Endothelial cell of umbilical vein (primary cell): Measurements from ENCODE around the gene EML1.

Source experiments
- EZH2 ChIP-seq: IDR thresholded peaks from 2 replicates; pipeline ENCODE4 v1.6.1; 2012; ENCODE audit warnings: borderline replicate concordance, low read depth, mild to moderate bottlenecking, moderate library complexity, low read length, inconsistent platforms; ENCODE audit not compliant: severe bottlenecking
- FOS ChIP-seq: IDR thresholded peaks from 2 replicates; pipeline ENCODE4 v1.6.1; 2011; ENCODE audit warnings: mild to moderate bottlenecking, low read length, moderate library complexity, borderline replicate concordance; ENCODE audit not compliant: insufficient read depth
- MAX ChIP-seq: IDR thresholded peaks from 2 replicates; pipeline ENCODE4 v1.6.1; 2011; ENCODE audit not compliant: insufficient read depth, insufficient read length
- MYC ChIP-seq: IDR thresholded peaks from one replicate; pipeline ENCODE4 v1.6.1; 2011; ENCODE audit warnings: mild to moderate bottlenecking, low read depth, low read length
- POLR2A ChIP-seq: IDR thresholded peaks from 2 replicates; pipeline ENCODE4 v1.6.1; 2012; ENCODE audit warnings: low read depth, mild to moderate bottlenecking, control low read depth, low read length
- POLR2AphosphoS5 ChIP-seq: IDR thresholded peaks from 2 replicates; pipeline ENCODE4 v1.6.1; 2012; ENCODE audit warnings: low read depth, mild to moderate bottlenecking, control low read depth, low read length, moderate library complexity; ENCODE audit not compliant: insufficient read depth
- TF ChIP-seq, protein P1 (sequence below), 2 donors: IDR thresholded peaks; 1 replicate in 1 of 2; 2 replicates in 1 of 2; pipeline ENCODE4 v1.5.1; 2011; ENCODE audit warnings: low read length in 2 of 2, mild to moderate bottlenecking in 2 of 2, moderate library complexity in 2 of 2, control low read depth in 1 of 2, inconsistent platforms in 1 of 2, low read depth in 1 of 2; ENCODE audit not compliant: insufficient read depth in 1 of 2; ENCODE audit errors: extremely low read depth in 1 of 2

DNA sequence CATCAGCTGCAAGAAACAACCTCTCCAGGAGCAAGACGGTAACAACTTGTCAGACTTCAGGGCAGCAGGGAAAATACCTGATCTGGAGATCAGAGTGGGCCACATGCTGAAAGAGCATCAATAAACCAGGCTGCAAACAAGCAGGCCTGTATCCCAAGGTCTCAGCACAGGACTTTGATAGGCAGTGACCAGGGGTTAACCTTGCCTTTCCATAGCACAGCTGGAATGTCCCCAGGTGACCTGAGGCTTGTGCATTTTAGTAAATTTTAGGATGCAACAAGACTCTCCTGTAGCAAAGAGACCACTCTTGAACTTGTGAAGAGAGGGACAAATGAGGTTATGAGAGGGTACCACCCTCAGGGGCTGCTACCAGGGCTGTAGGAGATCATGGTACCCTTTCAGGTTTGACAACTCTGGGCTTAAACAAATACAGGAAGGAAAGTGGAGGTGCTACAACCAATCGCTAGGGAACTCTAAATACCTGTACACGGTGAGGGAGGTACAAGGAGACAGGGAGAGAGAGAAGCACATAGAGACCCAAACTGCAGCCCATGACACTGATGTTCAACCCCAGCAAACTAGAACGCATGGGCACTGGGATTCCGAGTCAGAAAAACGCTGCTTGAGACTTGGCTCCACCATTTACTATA lies 176.6 kb downstream of the EML1 start:
- TF ChIP-seq, protein P1, sequence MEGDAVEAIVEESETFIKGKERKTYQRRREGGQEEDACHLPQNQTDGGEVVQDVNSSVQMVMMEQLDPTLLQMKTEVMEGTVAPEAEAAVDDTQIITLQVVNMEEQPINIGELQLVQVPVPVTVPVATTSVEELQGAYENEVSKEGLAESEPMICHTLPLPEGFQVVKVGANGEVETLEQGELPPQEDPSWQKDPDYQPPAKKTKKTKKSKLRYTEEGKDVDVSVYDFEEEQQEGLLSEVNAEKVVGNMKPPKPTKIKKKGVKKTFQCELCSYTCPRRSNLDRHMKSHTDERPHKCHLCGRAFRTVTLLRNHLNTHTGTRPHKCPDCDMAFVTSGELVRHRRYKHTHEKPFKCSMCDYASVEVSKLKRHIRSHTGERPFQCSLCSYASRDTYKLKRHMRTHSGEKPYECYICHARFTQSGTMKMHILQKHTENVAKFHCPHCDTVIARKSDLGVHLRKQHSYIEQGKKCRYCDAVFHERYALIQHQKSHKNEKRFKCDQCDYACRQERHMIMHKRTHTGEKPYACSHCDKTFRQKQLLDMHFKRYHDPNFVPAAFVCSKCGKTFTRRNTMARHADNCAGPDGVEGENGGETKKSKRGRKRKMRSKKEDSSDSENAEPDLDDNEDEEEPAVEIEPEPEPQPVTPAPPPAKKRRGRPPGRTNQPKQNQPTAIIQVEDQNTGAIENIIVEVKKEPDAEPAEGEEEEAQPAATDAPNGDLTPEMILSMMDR (IDR thresholded peaks at IDR 0.05; ENCODE audit: extremely low read depth in 1 of 2, insufficient read depth in 1 of 2, low read depth in 1 of 2, low read length in 2 of 2) = no peak
- TF ChIP-seq MYC (no peak), POLR2A (no peak), POLR2AphosphoS5 (no peak), EZH2 (no peak), MAX (no peak), FOS (no peak)
